Measurements from ENCODE around the gene COQ2.

Gene COQ2

DNA sequence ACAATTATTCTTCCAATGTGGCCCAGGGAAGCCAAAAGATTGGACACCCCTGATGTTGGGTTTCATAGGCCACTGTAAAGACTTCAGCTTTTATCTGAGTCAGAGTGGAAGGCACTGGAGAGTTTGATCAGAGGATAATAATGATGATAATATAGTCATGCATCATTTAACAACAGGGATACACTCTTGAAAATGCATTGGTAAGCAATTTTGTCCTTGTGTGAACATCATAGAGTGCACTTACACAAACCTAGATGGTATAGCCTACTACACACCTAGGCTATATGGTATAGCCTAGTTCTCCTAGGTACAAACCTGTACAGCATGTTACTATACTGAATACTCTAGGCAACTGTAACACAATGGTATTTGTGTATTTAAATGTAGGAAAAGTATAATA is 70.5 kb downstream of the COQ2 start:
- no peak for DNase-seq
